Endothelial cell of umbilical vein (primary cell): Measurements from ENCODE around the gene MYBPC1.

Experiments used
- EZH2 ChIP-seq: IDR thresholded peaks from 2 replicates; pipeline ENCODE4 v1.6.1; 2012; ENCODE audit warnings: borderline replicate concordance, low read depth, mild to moderate bottlenecking, moderate library complexity, low read length, inconsistent platforms; ENCODE audit not compliant: severe bottlenecking
- GATA2 ChIP-seq: IDR thresholded peaks from 2 replicates; pipeline ENCODE4 v1.7.0; 2011; ENCODE audit warnings: low read depth, mild to moderate bottlenecking, moderate library complexity, mixed read lengths, low read length; ENCODE audit not compliant: insufficient read length, insufficient read depth
- MAX ChIP-seq: IDR thresholded peaks from 2 replicates; pipeline ENCODE4 v1.6.1; 2011; ENCODE audit not compliant: insufficient read depth, insufficient read length
- POLR2A ChIP-seq: IDR thresholded peaks from 2 replicates; pipeline ENCODE4 v1.6.1; 2012; ENCODE audit warnings: low read depth, mild to moderate bottlenecking, control low read depth, low read length
- POLR2AphosphoS5 ChIP-seq: IDR thresholded peaks from 2 replicates; pipeline ENCODE4 v1.6.1; 2012; ENCODE audit warnings: low read depth, mild to moderate bottlenecking, control low read depth, low read length, moderate library complexity; ENCODE audit not compliant: insufficient read depth
- TF ChIP-seq, protein P1 (sequence below), 2 donors: IDR thresholded peaks; 1 replicate in 1 of 2; 2 replicates in 1 of 2; pipeline ENCODE4 v1.5.1; 2011; ENCODE audit warnings: low read length in 2 of 2, mild to moderate bottlenecking in 2 of 2, moderate library complexity in 2 of 2, control low read depth in 1 of 2, inconsistent platforms in 1 of 2, low read depth in 1 of 2; ENCODE audit not compliant: insufficient read depth in 1 of 2; ENCODE audit errors: extremely low read depth in 1 of 2

- TF ChIP-seq, protein P1, sequence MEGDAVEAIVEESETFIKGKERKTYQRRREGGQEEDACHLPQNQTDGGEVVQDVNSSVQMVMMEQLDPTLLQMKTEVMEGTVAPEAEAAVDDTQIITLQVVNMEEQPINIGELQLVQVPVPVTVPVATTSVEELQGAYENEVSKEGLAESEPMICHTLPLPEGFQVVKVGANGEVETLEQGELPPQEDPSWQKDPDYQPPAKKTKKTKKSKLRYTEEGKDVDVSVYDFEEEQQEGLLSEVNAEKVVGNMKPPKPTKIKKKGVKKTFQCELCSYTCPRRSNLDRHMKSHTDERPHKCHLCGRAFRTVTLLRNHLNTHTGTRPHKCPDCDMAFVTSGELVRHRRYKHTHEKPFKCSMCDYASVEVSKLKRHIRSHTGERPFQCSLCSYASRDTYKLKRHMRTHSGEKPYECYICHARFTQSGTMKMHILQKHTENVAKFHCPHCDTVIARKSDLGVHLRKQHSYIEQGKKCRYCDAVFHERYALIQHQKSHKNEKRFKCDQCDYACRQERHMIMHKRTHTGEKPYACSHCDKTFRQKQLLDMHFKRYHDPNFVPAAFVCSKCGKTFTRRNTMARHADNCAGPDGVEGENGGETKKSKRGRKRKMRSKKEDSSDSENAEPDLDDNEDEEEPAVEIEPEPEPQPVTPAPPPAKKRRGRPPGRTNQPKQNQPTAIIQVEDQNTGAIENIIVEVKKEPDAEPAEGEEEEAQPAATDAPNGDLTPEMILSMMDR (IDR thresholded peaks at IDR 0.05; ENCODE audit: extremely low read depth in 1 of 2, insufficient read depth in 1 of 2, low read depth in 1 of 2, low read length in 2 of 2) = no peak
- TF ChIP-seq POLR2A (no peak), MAX (no peak), POLR2AphosphoS5 (no peak), EZH2 (no peak), GATA2 (no peak)
These were observed 99.6 kb downstream of the MYBPC1 start for GRCh38 chr12:101694297-101694848.
